Activated B cell treated with CpG ODN at 0.5 μM for 24 hours (primary cell): ENCODE results near the gene UST. TPM values are rescaled to one million over a fixed set of nuclear protein-coding genes. Genes with fewer than 3 reads are reported as not detected.
A peak's percentile ranks its signal among the peaks of the same experiment; 100 is the strongest.

Source experiments
- ATAC-seq: fragments of 200-7000 bp; cut with Tn5 transposase; one replicate; pipeline ENCODE4 v1.10.0; 2021; ENCODE audit warnings: low read depth, mild to moderate bottlenecking, moderate library complexity
- CTCF ChIA-PET: fragments of 350-600 bp; sonication (Branson Sonifier 250); formaldehyde crosslinking; loops from one replicate; lab custom pipeline; 2021; ENCODE audit warnings: antibody characterized with exemption; lab: Charles Lee
- POLR2A ChIA-PET: fragments of 350-600 bp; sonication (Branson Sonifier 250); formaldehyde crosslinking; loops from one replicate; lab custom pipeline; 2021; ENCODE audit warnings: antibody characterized with exemption; lab: Charles Lee
- DNase-seq: peaks from one replicate; pipeline ENCODE4 v3.0.0; 2022
- H3K27ac Mint-ChIP-seq: one replicate; pipeline ENCODE4 v1.8.0; 2020; ENCODE audit warnings: mixed read lengths
- H3K27me3 Mint-ChIP-seq: one replicate; pipeline ENCODE4 v1.8.0; 2021; ENCODE audit warnings: mixed read lengths
- H3K36me3 Mint-ChIP-seq: one replicate; pipeline ENCODE4 v1.8.0; 2021; ENCODE audit warnings: low read depth, mixed read lengths
- H3K4me1 Mint-ChIP-seq: one replicate; pipeline ENCODE4 v1.8.0; 2021; ENCODE audit warnings: mixed read lengths
- H3K4me3 Mint-ChIP-seq: one replicate; pipeline ENCODE4 v1.8.0; 2020; ENCODE audit warnings: mild to moderate bottlenecking, mixed read lengths
- H3K9me3 Mint-ChIP-seq: one replicate; pipeline ENCODE4 v1.8.0; 2020; ENCODE audit warnings: mixed read lengths
- intact Hi-C: fragments of 100-400 bp; cut with micrococcal nuclease; formaldehyde crosslinking; loops from one replicate; pipeline ENCODE4 v1.15.1; 2024
- total RNA-seq: library from RNA; stranded (reverse); gene quantifications from 2 replicates; pipeline ENCODE4 v1.2.3, GENCODE V29; 2022
- TF ChIP-seq, protein P1 (sequence below): fragments of 200-600 bp; IDR thresholded peaks from one replicate; pipeline ENCODE4 v1.8.0; 2022; ENCODE audit warnings: antibody characterized with exemption, mild to moderate bottlenecking

Gene UST
- total RNA-seq, 1 donor from 2014 or later = 18.1 TPM

DNA sequence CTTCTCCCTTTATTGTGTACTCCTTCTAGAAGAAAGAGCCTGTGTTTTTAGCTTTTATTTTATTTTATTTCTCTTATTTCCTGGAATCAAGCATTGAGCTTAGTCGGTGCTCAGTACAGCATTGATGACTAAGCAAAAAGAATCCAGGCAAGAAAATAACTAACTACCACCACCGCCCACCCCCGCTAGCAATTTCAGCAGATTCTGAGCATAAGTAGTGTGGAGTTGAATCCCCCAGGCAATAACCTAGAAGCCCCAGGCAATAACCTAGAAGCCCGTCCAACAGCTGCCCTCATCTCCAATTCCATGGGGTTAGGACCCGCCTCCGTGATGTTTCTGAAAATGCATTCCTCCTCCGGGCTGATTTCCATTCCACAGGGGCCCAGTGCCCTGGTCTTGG lies 312.7 kb downstream of the UST start:
- peaks cover 43% of the 10 kb centered on the region for H3K4me1 Mint-ChIP-seq
- H3K9me3 Mint-ChIP-seq = no peaks in the 10 kb centered on the region
- H3K36me3 Mint-ChIP-seq = no peaks in the 10 kb centered on the region
- intact Hi-C loops = no loop called here
- H3K4me3 Mint-ChIP-seq = no peak overlapping the region
- TF ChIP-seq, protein P1, sequence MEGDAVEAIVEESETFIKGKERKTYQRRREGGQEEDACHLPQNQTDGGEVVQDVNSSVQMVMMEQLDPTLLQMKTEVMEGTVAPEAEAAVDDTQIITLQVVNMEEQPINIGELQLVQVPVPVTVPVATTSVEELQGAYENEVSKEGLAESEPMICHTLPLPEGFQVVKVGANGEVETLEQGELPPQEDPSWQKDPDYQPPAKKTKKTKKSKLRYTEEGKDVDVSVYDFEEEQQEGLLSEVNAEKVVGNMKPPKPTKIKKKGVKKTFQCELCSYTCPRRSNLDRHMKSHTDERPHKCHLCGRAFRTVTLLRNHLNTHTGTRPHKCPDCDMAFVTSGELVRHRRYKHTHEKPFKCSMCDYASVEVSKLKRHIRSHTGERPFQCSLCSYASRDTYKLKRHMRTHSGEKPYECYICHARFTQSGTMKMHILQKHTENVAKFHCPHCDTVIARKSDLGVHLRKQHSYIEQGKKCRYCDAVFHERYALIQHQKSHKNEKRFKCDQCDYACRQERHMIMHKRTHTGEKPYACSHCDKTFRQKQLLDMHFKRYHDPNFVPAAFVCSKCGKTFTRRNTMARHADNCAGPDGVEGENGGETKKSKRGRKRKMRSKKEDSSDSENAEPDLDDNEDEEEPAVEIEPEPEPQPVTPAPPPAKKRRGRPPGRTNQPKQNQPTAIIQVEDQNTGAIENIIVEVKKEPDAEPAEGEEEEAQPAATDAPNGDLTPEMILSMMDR = no peak
- H3K27me3 Mint-ChIP-seq = no peaks in the 10 kb centered on the region
- no peak overlapping the region for H3K27ac Mint-ChIP-seq
- CTCF ChIA-PET = interaction anchor here (1.3 kb wide), 1 partner anchor 13 kb away, joined by 3 read pairs; no protein-coding TSS in a partner anchor
- POLR2A ChIA-PET = interaction anchor here (0.9 kb wide), 1 partner anchor 14 kb away, joined by 4 read pairs; no protein-coding TSS in a partner anchor
- ATAC-seq (no peak), DNase-seq (no peak)

- peaks cover 36% of the 10 kb centered on the region for H3K4me1 Mint-ChIP-seq
- H3K36me3 Mint-ChIP-seq = no peaks in the 10 kb centered on the region
- H3K27me3 Mint-ChIP-seq = no peaks in the 10 kb centered on the region
- peak overlapping the region; percentile 74 for H3K27ac Mint-ChIP-seq
- DNase-seq (peak; percentile 34), ATAC-seq (peak; percentile 90)
- H3K4me3 Mint-ChIP-seq = peak overlapping the region; percentile 59
- TF ChIP-seq, protein P1 = no peak
- POLR2A ChIA-PET = interaction anchor here (0.7 to 1.0 kb wide), 3 partner anchors 12 to 28 kb away, joined by 3 to 4 read pairs (median 3); no protein-coding TSS in a partner anchor
- no peaks in the 10 kb centered on the region for H3K9me3 Mint-ChIP-seq
- CTCF ChIA-PET = interaction anchor here (1.1 kb wide), 1 partner anchor 22 kb away, joined by 3 read pairs; no protein-coding TSS in a partner anchor
- intact Hi-C loops = no loop called here
These were observed 313.6 kb downstream of the UST start for GRCh38 chr6:149060300-149060984.

DNA sequence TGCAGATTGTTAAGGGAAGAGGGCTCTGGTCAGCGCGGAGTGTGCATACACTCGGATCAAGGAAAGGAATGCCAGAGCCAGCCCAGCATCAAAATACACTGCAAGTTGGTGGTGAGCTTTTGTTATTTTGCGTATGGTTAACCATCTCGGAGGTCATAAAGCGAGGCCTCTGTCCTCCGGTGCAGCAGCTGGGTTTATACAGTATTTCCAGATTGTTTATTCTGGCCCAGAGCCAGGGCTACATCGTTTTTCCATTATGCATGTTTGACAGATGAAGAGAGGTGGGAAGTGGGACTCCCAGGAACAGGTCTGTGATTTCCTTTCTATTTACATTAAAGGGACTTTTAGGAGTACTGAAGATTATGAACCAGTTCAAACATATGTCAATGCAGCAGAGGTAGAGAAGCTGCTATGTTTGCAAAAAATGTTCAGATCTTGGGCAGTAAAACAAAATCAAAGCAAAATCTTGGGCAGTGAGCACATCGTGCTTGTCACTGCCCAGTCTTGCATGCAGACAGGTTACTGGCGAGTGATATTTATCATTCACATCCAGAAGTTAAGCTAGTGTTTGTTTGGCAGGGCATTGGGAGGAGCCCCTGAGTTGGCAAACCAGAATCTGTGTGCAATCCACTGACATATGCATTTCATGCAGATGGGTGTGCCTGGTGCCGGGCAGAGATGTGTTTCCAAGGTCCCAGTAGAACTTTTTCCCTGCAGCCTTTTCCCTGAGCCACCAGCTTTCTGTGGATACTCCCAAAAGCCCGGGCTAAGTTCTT lies 314.3 kb downstream of the UST start:
- H3K4me3 Mint-ChIP-seq = peak overlapping the region; percentile 59
- ATAC-seq = no peak
- CTCF ChIA-PET = interaction anchor here (0.6 to 1.1 kb wide), 3 partner anchors 21 to 371 kb away, joined by 3 read pairs; no protein-coding TSS in a partner anchor
- no peaks in the 10 kb centered on the region for H3K27me3 Mint-ChIP-seq
- H3K27ac Mint-ChIP-seq = peak overlapping the region; percentile 74
- intact Hi-C loops = no loop called here
- H3K4me1 Mint-ChIP-seq = peaks cover 39% of the 10 kb centered on the region
- TF ChIP-seq, protein P1 = no peak
- no peak for DNase-seq
- H3K9me3 Mint-ChIP-seq = no peaks in the 10 kb centered on the region
- H3K36me3 Mint-ChIP-seq = no peaks in the 10 kb centered on the region
- POLR2A ChIA-PET = no interaction called here

GRCh38 chr6:149061930-149062329 lies 315.1 kb downstream of the UST start:
- no peak for DNase-seq
- intact Hi-C loops = no loop called here
- Mint-ChIP-seq H3K4me1 (peaks cover 40% of the 10 kb centered on the region), H3K4me3 (no peak overlapping the region), H3K27ac (no peak overlapping the region), H3K36me3 (no peaks in the 10 kb centered on the region), H3K27me3 (no peaks in the 10 kb centered on the region), H3K9me3 (no peaks in the 10 kb centered on the region)
- TF ChIP-seq, protein P1 = no peak
- no peak for ATAC-seq
- ChIA-PET POLR2A (no interaction called here), CTCF (interaction anchor here (1.0 kb wide), 1 partner anchor 370 kb away, joined by 3 read pairs; no protein-coding TSS in a partner anchor)
